ENCODE measurements around the gene FRMD4B.
"Not testable (repeated sequence)": the region's sequence is repeated elsewhere in the genome, so short reads cannot be mapped to it uniquely, and the experiment has no call there.

The FRMD4B gene

GRCh38 chr3:69282181-69282580, 103.7 kb downstream of the FRMD4B start:
- DNase-seq: peak; percentile 35

GRCh38 chr3:69277403-69277802, 108.5 kb downstream of the FRMD4B start:
- not testable (repeated sequence) for DNase-seq

GRCh38 chr3:69276884-69277283, 109.0 kb downstream of the FRMD4B start:
- no peak for DNase-seq

GRCh38 chr3:69276191-69276590, 109.7 kb downstream of the FRMD4B start:
- DNase-seq: not testable (repeated sequence)

GRCh38 chr3:69273896-69274295, 112.0 kb downstream of the FRMD4B start:
- DNase-seq: no peak

- DNase-seq: no peak
These were observed 113.3 kb downstream of the FRMD4B start for GRCh38 chr3:69272556-69272955.

- DNase-seq: no peak
These were observed 114.8 kb downstream of the FRMD4B start for GRCh38 chr3:69271098-69271497.

GRCh38 chr3:69266585-69266984, 119.3 kb downstream of the FRMD4B start:
- no peak for DNase-seq

- not testable (repeated sequence) for DNase-seq
These were observed 119.8 kb downstream of the FRMD4B start for GRCh38 chr3:69266071-69266470.

GRCh38 chr3:69260843-69261405, 125.0 kb downstream of the FRMD4B start:
- not testable (repeated sequence) for DNase-seq

- DNase-seq: no peak
These were observed 125.6 kb downstream of the FRMD4B start for GRCh38 chr3:69260216-69260787.

GRCh38 chr3:69259125-69259524, 126.8 kb downstream of the FRMD4B start:
- DNase-seq: no peak

- no peak for DNase-seq
These were observed 130.0 kb downstream of the FRMD4B start for GRCh38 chr3:69255928-69256327.

GRCh38 chr3:69254351-69254750, 131.5 kb downstream of the FRMD4B start:
- DNase-seq: no peak

- DNase-seq: no peak
These were observed 133.3 kb downstream of the FRMD4B start for GRCh38 chr3:69252631-69253030.

- no peak for DNase-seq
These were observed 133.7 kb downstream of the FRMD4B start for GRCh38 chr3:69252141-69252540.

GRCh38 chr3:69251078-69251805, 134.6 kb downstream of the FRMD4B start:
- DNase-seq: no peak

GRCh38 chr3:69250014-69250413, 135.9 kb downstream of the FRMD4B start:
- peak; percentile 17 for DNase-seq

GRCh38 chr3:69249001-69249400, 136.9 kb downstream of the FRMD4B start:
- DNase-seq: no peak

- no peak for DNase-seq
These were observed 137.5 kb downstream of the FRMD4B start for GRCh38 chr3:69248436-69248835.

- DNase-seq: no peak
These were observed 139.3 kb downstream of the FRMD4B start for GRCh38 chr3:69246612-69247011.

GRCh38 chr3:69244039-69244438, 141.8 kb downstream of the FRMD4B start:
- DNase-seq: no peak

- no peak for DNase-seq
These were observed 144.1 kb downstream of the FRMD4B start for GRCh38 chr3:69241769-69242168.

All from hematopoietic multipotent progenitor cell treated with erythropoietin and hydrocortisone succinate and interleukin-3 and kit ligand, for 4 days (in vitro differentiated cells).